T-helper 17 cell (primary cell): ENCODE results near the gene UTS2B. TPM values are rescaled to one million over a fixed set of nuclear protein-coding genes. Genes with fewer than 3 reads are reported as not detected.

Experiments used
- ATAC-seq: fragments of 150-1000 bp; cut with Tn5 transposase; 2 replicates; pipeline ENCODE4 v1.10.0; 2021; ENCODE audit warnings: mild to moderate bottlenecking, moderate library complexity
- DNase-seq, 3 donors: peaks; one replicate each; pipeline versions ENCODE4 v3.0.0 to v3.0.0-alpha.2; 2020 to 2021
- H3K9me3 ChIP-seq: one replicate; pipeline ENCODE4 v1.7.0; 2013; ENCODE audit warnings: low read length, mild to moderate bottlenecking; ENCODE audit not compliant: control insufficient read depth, poor library complexity, severe bottlenecking
- H3K27ac Mint-ChIP-seq: one replicate; pipeline ENCODE4 v1.8.0; 2022; ENCODE audit warnings: mild to moderate bottlenecking, moderate library complexity, mixed read lengths
- H3K27me3 Mint-ChIP-seq: one replicate; pipeline ENCODE4 v1.8.0; 2022; ENCODE audit warnings: mixed read lengths
- H3K36me3 Mint-ChIP-seq: one replicate; pipeline ENCODE4 v1.8.0; 2022; ENCODE audit warnings: low read depth, mixed read lengths
- H3K4me1 Mint-ChIP-seq: one replicate; pipeline ENCODE4 v1.8.0; 2022; ENCODE audit warnings: mild to moderate bottlenecking, mixed read lengths
- H3K4me3 Mint-ChIP-seq: one replicate; pipeline ENCODE4 v1.8.0; 2022; ENCODE audit warnings: mild to moderate bottlenecking, moderate library complexity, mixed read lengths
- total RNA-seq, 4 donors: library from RNA in 2 of 4; stranded (reverse) in 2 of 4; gene quantifications; one replicate each; pipeline ENCODE4 v1.2.3 and lab custom pipeline; 2022 to 2026

Gene UTS2B
- total RNA-seq, 2 donors from 2014 or later: not detected

DNA sequence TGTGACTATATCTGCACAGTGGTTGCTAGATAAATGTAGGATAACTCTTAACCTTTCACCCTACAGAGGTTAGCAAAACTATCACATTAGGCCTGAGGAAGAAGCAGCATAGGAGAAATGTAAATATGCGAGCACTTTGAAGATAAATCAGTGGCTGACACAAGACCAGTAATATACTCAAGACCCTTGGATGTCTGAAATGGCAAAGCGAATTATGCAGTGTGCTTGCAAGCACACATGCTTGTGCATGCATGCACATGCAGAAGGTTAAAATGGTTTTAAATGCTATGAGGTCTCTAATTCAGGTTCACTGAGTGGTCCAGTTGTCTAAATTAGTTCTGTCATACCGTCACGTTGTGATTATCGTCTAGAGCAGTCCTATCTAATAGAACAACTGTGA is 13.6 kb upstream of the UTS2B start:
- no peak overlapping the region for H3K4me3 Mint-ChIP-seq
- no peaks in the 10 kb centered on the region for H3K4me1 Mint-ChIP-seq
- H3K27ac Mint-ChIP-seq: no peak overlapping the region
- H3K9me3 ChIP-seq: no peaks in the 10 kb centered on the region
- no peaks in the 10 kb centered on the region for H3K36me3 Mint-ChIP-seq
- DNase-seq (no peak), ATAC-seq (no peak)
- H3K27me3 Mint-ChIP-seq: no peaks in the 10 kb centered on the region

DNA sequence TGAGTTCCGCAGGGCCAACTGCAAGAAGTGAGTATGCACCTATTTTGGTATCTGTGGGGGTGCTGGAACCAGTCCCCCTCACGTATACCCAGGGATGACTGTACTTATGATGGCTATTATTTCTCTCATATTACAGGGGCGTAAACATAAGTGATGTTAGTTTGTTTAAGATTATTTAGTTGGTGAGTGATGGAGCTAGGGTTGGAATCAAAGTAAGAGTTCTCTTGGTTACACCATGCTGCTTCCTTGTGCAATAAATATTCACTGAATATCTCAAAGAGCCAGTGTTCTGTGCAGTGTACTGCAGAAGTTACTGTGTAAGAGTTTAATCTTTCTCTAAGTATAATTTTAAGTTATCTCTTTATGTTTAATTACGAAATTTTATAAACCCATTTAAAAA is 12.8 kb upstream of the UTS2B start:
- H3K9me3 ChIP-seq: no peaks in the 10 kb centered on the region
- Mint-ChIP-seq H3K4me3 (no peak overlapping the region), H3K36me3 (no peaks in the 10 kb centered on the region), H3K27me3 (no peaks in the 10 kb centered on the region), H3K4me1 (no peaks in the 10 kb centered on the region), H3K27ac (no peak overlapping the region)
- ATAC-seq: no peak
- DNase-seq: no peak

- ATAC-seq (no peak), DNase-seq (no peak)
- no peaks in the 10 kb centered on the region for H3K36me3 Mint-ChIP-seq
- no peak overlapping the region for H3K4me3 Mint-ChIP-seq
- H3K9me3 ChIP-seq: no peaks in the 10 kb centered on the region
- H3K27ac Mint-ChIP-seq: no peak overlapping the region
- H3K27me3 Mint-ChIP-seq: no peaks in the 10 kb centered on the region
- no peaks in the 10 kb centered on the region for H3K4me1 Mint-ChIP-seq
Measured at GRCh38 chr3:191342411-191342810, 12.1 kb upstream of the UTS2B start.

- H3K4me1 Mint-ChIP-seq: no peaks in the 10 kb centered on the region
- no peaks in the 10 kb centered on the region for H3K9me3 ChIP-seq
- no peaks in the 10 kb centered on the region for H3K27me3 Mint-ChIP-seq
- no peak overlapping the region for H3K4me3 Mint-ChIP-seq
- ATAC-seq (no peak), DNase-seq (no peak)
- no peak overlapping the region for H3K27ac Mint-ChIP-seq
- no peaks in the 10 kb centered on the region for H3K36me3 Mint-ChIP-seq
Measured at GRCh38 chr3:191342006-191342405, 11.7 kb upstream of the UTS2B start.

GRCh38 chr3:191340966-191341365 is 10.6 kb upstream of the UTS2B start:
- no peaks in the 10 kb centered on the region for H3K27me3 Mint-ChIP-seq
- H3K27ac Mint-ChIP-seq: no peak overlapping the region
- no peak for ATAC-seq

GRCh38 chr3:191340351-191340750 is 10.0 kb upstream of the UTS2B start:
- ATAC-seq (no peak), DNase-seq (no peak)
- no peak overlapping the region for H3K4me3 Mint-ChIP-seq
- no peaks in the 10 kb centered on the region for H3K4me1 Mint-ChIP-seq
- no peaks in the 10 kb centered on the region for H3K36me3 Mint-ChIP-seq
- no peak overlapping the region for H3K27ac Mint-ChIP-seq
- no peaks in the 10 kb centered on the region for H3K27me3 Mint-ChIP-seq
- no peaks in the 10 kb centered on the region for H3K9me3 ChIP-seq

More at GRCh38 chr3:191340966-191341365, 10.6 kb upstream of the UTS2B start:
- Mint-ChIP-seq H3K4me1 (no peaks in the 10 kb centered on the region), H3K36me3 (no peaks in the 10 kb centered on the region), H3K4me3 (no peak overlapping the region)
- H3K9me3 ChIP-seq: no peaks in the 10 kb centered on the region
- no peak for DNase-seq

DNA sequence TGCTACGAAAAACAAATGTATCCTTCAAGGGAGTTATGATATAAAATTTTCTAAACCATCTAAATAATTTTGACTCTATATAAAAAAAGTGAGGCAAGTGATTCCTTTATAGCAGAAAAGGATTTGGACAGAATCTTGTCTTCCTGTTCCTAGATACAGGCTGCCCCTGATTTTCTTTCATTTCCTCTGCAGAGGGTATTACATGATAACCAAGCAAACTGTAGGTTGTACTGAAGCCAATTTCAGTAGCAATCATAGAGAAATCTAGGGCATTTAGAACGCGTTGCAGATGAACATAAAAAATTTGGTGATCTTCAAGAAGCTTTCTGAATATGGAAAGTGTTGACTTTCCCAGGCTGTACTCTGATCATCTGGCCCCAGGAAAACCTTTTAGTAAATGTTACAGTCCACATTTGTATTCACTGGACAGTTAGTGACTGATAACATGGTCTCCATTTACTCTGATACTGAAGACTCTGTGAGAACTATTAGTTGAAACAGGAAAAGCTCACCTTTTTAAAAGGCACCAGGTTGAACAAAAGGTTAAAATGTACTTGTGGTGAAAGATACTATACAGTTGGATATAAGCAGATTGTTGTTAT is 9.1 kb upstream of the UTS2B start:
- Mint-ChIP-seq H3K4me1 (no peaks in the 10 kb centered on the region), H3K27me3 (no peaks in the 10 kb centered on the region), H3K36me3 (no peaks in the 10 kb centered on the region)

DNA sequence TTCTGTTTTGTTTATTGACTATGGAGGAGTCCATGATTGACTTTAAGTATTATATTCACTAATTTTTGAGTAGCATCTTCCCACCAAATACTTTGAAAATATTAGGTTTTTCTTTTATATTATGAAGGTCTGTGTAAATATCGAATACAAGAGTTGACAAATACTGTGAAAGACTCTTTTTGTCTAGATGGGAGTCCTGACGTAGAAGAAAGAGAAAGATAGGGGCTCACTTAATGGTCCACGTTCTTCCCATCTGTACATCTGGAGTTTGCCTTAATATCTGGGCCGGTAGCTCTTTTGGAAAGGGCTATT is 7.8 kb upstream of the UTS2B start:
- Mint-ChIP-seq H3K36me3 (no peaks in the 10 kb centered on the region), H3K27me3 (no peaks in the 10 kb centered on the region), H3K27ac (no peak overlapping the region), H3K4me3 (no peak overlapping the region), H3K4me1 (no peaks in the 10 kb centered on the region)
- no peaks in the 10 kb centered on the region for H3K9me3 ChIP-seq
- ATAC-seq (no peak), DNase-seq (no peak)

More for the DNA sequence above, 9.1 kb upstream of the UTS2B start:
- DNase-seq (no peak), ATAC-seq (no peak)
- H3K9me3 ChIP-seq: no peaks in the 10 kb centered on the region
- H3K27ac Mint-ChIP-seq: no peak overlapping the region
- no peak overlapping the region for H3K4me3 Mint-ChIP-seq

GRCh38 chr3:191336833-191337232 is 6.5 kb upstream of the UTS2B start:
- no peak for ATAC-seq
- H3K27ac Mint-ChIP-seq: no peak overlapping the region
- H3K36me3 Mint-ChIP-seq: peaks cover 2% of the 10 kb centered on the region
- no peaks in the 10 kb centered on the region for H3K9me3 ChIP-seq
- H3K4me1 Mint-ChIP-seq: peaks cover 2% of the 10 kb centered on the region
- no peak overlapping the region for H3K4me3 Mint-ChIP-seq
- no peaks in the 10 kb centered on the region for H3K27me3 Mint-ChIP-seq
- DNase-seq: no peak

GRCh38 chr3:191334346-191334893 is 4.1 kb upstream of the UTS2B start:
- no peak overlapping the region for H3K4me3 Mint-ChIP-seq
- H3K36me3 Mint-ChIP-seq: peaks cover 2% of the 10 kb centered on the region
- DNase-seq: no peak
- H3K27ac Mint-ChIP-seq: no peak overlapping the region
- peaks cover 2% of the 10 kb centered on the region for H3K4me1 Mint-ChIP-seq
- ATAC-seq: no peak
- H3K27me3 Mint-ChIP-seq: peaks cover 6% of the 10 kb centered on the region
- H3K9me3 ChIP-seq: no peaks in the 10 kb centered on the region

GRCh38 chr3:191333298-191333880 is 3.1 kb upstream of the UTS2B start:
- Mint-ChIP-seq H3K36me3 (peaks cover 2% of the 10 kb centered on the region), H3K27ac (no peak overlapping the region), H3K4me1 (peaks cover 7% of the 10 kb centered on the region), H3K4me3 (no peak overlapping the region), H3K27me3 (peaks cover 11% of the 10 kb centered on the region)
- ATAC-seq: no peak
- H3K9me3 ChIP-seq: no peaks in the 10 kb centered on the region
- DNase-seq: no peak

GRCh38 chr3:191331388-191331787 is 1.1 kb upstream of the UTS2B start:
- H3K9me3 ChIP-seq: no peaks in the 10 kb centered on the region
- H3K36me3 Mint-ChIP-seq: peaks cover 2% of the 10 kb centered on the region
- peaks cover 14% of the 10 kb centered on the region for H3K27me3 Mint-ChIP-seq
- ATAC-seq (no peak), DNase-seq (no peak)
- H3K4me1 Mint-ChIP-seq: peaks cover 10% of the 10 kb centered on the region
- H3K27ac Mint-ChIP-seq: peak overlapping the region; percentile 61
- no peak overlapping the region for H3K4me3 Mint-ChIP-seq

DNA sequence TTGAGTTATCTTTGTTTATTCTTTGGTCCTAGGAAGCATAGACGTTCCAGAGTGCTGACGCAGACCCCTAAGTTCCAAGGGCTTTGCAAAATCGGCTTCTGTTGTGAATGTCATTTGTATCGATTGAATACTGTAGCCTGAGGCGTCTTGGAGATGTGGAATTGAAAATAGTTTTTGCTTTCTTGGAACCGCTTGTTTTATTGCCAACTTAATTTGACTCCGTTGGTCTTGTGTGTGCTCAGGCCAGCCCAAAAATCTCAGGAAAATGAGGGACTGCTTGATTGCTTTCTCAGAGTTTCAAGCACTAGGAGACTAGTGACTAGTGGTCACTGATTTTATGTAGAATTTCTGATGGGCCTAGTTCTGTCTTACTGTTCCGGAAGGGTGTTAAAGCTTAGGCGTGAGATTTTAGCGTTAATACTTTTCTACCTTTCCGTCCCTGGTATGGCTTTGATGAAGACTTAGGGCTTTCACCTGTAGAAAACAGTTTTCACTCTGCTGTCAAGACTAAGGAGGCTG is 263 bp upstream of the UTS2B start:
- DNase-seq (no peak), ATAC-seq (no peak)
- peak overlapping the region; percentile 60 for H3K27ac Mint-ChIP-seq
- no peaks in the 10 kb centered on the region for H3K9me3 ChIP-seq
- H3K36me3 Mint-ChIP-seq: peaks cover 2% of the 10 kb centered on the region
- peaks cover 14% of the 10 kb centered on the region for H3K27me3 Mint-ChIP-seq
- H3K4me1 Mint-ChIP-seq: peaks cover 10% of the 10 kb centered on the region
- H3K4me3 Mint-ChIP-seq: peak overlapping the region; percentile 76
